Esophagus muscularis mucosa (tissue), 4 donors: Measurements from ENCODE around the gene CDH4.

Experiments
- CTCF ChIP-seq, 3 experiments: fragments of 200-600 bp in 2 of 3; fragments of 450-650 bp in 1 of 3; sonication (generic) in 2 of 3; IDR thresholded peaks; one replicate each; pipeline ENCODE4 v1.5.1; 2017 to 2019; ENCODE audit warnings: antibody characterized with exemption in 3 of 3, mild to moderate bottlenecking in 2 of 3, moderate library complexity in 1 of 3
- EP300 ChIP-seq: sonication (generic); formaldehyde crosslinking; IDR thresholded peaks from one replicate; pipeline ENCODE4 v1.6.1; 2017; ENCODE audit warnings: antibody characterized with exemption
- POLR2A ChIP-seq: fragments of 450-650 bp; IDR thresholded peaks from one replicate; pipeline ENCODE4 v1.6.1; 2017; ENCODE audit warnings: antibody characterized with exemption, moderate library complexity, mild to moderate bottlenecking, low read depth

- TF ChIP-seq EP300 (no peak), CTCF (IDR thresholded peaks at IDR 0.05) (no peak), POLR2A (no peak)
Observed at GRCh38 chr20:61391812-61392520, 139.9 kb downstream of the CDH4 start.
